Fibroblast of the aortic adventitia (primary cell): Measurements from ENCODE around the gene TLE1. TPM values are rescaled to one million over a fixed set of nuclear protein-coding genes. Genes with fewer than 3 reads are reported as not detected.

Source experiments
- DNase-seq: peaks from one replicate; pipeline ENCODE4 v3.0.0-alpha.2; 2010; ENCODE audit warnings: low read depth
- H3K4me3 ChIP-seq: 2 replicates; pipeline ENCODE4 v1.5.1; 2011; ENCODE audit warnings: low read depth, mild to moderate bottlenecking, control low read depth, low read length, moderate library complexity
- total RNA-seq: library from RNA; depleted of rRNA; stranded (reverse); fragments of >200 nt; gene quantifications from 2 replicates; pipeline ENCODE4 v1.2.3, GENCODE V29; 2012; ENCODE audit warnings: low replicate concordance
- TF ChIP-seq, protein P1 (sequence below): IDR thresholded peaks from 2 replicates; pipeline ENCODE4 v1.5.1; 2011; ENCODE audit warnings: mild to moderate bottlenecking, low read length, control low read depth, inconsistent platforms; ENCODE audit not compliant: insufficient read depth

The TLE1 gene
- total RNA-seq, 1 donor, result 49.5 TPM

DNA sequence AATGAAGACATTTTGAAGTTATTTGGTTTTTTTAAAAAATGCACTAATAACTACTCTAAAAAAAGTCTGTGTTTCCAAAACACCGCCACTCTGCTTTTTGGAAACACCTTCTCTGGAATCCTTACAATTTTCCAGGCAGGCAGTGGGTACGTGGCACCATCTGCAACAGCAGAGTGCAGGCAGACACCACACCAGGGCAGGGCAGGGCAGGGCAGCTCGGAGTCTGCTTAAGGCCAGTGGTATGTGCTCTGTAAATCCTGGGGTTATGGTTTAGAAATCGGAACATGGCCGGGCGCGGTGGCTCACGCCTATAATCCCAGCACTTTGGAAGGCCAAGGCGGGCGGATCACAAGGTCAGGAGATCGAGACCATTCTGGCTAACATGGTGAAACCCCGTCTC is 97.6 kb downstream of the TLE1 start:
- DNase-seq, result no peak
- TF ChIP-seq, protein P1, sequence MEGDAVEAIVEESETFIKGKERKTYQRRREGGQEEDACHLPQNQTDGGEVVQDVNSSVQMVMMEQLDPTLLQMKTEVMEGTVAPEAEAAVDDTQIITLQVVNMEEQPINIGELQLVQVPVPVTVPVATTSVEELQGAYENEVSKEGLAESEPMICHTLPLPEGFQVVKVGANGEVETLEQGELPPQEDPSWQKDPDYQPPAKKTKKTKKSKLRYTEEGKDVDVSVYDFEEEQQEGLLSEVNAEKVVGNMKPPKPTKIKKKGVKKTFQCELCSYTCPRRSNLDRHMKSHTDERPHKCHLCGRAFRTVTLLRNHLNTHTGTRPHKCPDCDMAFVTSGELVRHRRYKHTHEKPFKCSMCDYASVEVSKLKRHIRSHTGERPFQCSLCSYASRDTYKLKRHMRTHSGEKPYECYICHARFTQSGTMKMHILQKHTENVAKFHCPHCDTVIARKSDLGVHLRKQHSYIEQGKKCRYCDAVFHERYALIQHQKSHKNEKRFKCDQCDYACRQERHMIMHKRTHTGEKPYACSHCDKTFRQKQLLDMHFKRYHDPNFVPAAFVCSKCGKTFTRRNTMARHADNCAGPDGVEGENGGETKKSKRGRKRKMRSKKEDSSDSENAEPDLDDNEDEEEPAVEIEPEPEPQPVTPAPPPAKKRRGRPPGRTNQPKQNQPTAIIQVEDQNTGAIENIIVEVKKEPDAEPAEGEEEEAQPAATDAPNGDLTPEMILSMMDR, result no peak
- H3K4me3 ChIP-seq, result no peak overlapping the region

DNA sequence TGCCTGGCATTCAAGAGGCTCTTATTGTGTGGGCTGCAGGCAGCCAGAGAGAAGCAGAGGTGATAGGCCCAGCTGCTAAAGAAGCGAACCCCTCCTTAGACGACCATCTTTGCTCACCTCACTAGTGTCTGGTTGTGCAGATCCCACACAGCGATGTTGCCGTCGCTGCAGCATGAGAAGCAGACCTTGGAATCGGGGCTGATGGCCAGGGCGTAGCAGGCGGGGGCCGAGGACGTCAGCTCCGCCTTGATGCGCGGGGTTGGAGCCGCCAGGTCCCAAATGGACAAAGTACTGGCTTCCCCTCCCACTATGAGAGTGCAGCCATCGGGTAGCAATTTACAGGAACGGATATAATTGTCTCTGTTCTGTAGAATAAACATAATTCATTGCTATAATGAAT is 98.7 kb downstream of the TLE1 start:
- H3K4me3 ChIP-seq, result no peak overlapping the region
- TF ChIP-seq, protein P1, result no peak
- no peak for DNase-seq

DNA sequence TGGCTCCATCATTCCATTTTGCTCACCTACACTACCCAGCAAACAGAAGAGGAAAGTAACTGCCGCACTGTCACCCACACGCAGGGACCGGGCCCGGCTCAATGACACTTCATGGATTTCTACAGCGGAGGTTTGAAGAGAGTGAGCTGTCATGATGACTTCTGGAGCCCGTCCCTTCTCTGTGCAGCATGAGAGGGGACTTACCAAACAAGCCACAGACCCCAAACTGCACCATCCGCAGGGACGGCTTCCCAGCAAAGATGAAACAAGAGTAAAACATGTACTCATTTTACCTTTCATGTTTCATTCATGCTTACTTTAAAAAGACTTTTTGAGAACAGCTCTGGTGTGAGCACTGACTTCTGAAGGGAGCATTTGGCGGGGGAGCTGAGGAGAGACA is 99.5 kb downstream of the TLE1 start:
- DNase-seq, result no peak
- no peak overlapping the region for H3K4me3 ChIP-seq
- TF ChIP-seq, protein P1, result no peak

DNA sequence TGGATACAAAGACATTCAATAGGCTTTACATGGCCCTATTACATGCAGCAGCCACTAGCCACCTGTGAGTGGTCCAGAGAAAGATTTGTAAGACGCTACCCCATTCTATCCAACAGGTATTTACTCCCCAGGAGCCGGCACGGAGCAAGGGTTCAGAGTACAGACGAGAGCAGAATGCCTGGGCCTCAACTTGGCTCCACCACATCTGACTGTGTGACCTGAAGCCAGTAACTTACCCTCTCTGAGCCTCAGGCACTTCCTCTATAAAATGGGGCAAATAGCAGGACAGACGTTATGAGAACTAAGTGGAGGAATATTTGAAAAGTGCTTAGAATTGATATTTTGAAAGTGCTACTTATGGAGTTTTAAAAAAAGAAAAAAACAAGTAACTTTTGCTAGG is 100.0 kb downstream of the TLE1 start:
- TF ChIP-seq, protein P1, result no peak
- no peak overlapping the region for H3K4me3 ChIP-seq
- no peak for DNase-seq

DNA sequence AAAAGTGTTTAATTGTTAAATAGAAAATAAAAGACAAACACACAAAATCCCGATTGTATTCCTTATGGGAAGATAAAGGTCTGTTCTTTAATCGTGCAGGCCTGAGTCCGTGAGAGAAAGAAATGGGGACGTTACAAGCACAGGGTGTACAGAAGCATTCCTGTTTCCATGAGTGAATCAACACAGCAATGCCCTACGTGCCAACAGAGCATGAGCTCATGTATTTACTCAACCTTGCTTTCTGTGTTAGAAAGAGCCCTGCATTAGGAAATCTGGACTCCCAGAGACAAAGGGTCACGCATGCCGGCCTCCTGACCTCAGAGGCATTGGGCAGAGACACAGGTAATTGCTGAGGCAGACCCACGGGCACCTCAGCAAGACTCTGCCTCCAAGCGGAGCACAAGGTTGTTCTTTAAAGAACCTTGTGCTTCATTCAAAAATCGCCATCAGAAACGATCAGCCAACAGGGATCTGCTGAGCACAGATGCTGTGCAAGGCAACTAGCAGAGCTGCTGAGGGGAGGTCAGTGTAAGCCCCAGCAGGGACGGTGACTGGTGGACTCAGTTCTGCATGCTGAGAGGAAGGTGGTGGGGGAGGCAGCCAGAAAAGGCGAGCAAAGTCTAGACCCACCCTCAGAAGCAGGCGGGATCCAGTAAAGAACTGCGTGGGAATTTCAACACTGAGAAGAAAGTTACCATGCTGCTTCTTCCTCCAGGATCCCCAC is 101.0 kb downstream of the TLE1 start:
- peak; percentile 73 for DNase-seq
- H3K4me3 ChIP-seq, result no peak overlapping the region
- TF ChIP-seq, protein P1, result no peak

DNA sequence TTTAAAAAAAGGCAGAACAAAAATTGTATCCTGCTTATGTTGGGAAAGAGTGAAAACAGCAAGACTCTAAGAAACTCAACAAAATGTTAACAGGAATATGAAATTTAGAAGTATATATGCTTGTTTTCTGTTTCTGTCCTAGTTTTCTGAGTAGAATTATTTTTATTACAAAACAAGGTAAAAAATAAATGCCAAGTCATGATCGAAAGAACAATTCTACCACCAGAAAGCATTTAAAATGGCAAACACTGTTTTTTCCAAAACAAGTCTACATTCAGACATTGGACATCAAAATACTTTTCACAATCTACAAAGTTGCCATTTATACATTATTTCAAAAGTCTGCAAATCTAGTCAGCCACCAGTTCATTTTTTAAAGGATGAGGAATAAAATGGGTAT is 102.6 kb downstream of the TLE1 start:
- TF ChIP-seq, protein P1, result no peak
- DNase-seq, result no peak
- H3K4me3 ChIP-seq, result no peak overlapping the region

DNA sequence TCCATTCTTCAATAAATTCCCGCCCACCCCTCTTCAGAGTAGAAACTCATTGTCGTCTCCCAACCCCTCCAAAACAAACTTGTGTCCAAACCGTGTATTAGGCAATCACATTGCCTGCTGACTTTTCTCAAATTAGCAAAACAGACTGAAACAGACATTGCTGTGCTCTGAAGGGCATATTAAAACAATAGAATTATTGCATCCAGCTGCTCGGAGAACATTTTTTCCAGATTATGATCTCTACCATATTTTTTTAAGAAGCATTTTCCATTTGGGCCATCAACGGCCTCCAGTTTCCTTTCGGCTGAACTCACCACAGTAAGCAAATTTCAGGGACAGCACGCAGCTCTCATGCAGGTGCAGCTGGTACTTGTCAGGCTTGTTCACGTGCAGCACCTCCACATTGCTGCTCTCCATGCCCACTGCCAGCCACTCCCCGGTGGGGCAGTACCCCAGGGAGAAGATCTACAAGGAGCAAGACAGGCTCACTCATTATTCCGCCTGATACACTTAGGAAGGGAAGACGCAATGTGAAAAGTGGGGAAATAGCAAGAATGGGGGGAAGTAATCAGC is 104.1 kb downstream of the TLE1 start:
- no peak for DNase-seq
- TF ChIP-seq, protein P1, result no peak
- no peak overlapping the region for H3K4me3 ChIP-seq
